Activated CD4-positive, alpha-beta T cell treated with anti-CD3 and anti-CD28 coated beads for 1 hour (primary cell): ENCODE results near the gene PTPRT.

ENCODE experiments used
- DNase-seq: peaks from one replicate; pipeline ENCODE4 v3.0.0-alpha.2; 2020

Gene PTPRT

DNA sequence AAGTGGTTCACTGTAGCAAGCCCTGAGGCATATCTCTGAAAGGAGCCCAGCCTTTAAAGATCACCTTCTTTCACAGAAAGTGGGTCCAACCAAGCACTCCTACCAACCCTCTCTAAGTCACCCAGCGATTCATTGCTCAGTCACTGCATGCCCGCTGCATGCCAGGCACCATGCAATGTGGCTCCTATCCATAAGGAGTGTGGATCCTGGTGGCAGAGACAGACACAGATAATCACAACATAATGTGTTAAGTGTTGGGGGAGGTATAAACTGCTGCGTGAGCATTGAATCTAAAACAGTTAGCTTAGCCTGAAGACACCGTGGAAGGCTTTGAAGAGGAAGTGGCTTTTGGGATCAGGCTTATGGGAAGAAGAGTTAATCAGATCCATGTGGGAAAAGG, 659.5 kb downstream of the PTPRT start:
- DNase-seq, result no peak

DNA sequence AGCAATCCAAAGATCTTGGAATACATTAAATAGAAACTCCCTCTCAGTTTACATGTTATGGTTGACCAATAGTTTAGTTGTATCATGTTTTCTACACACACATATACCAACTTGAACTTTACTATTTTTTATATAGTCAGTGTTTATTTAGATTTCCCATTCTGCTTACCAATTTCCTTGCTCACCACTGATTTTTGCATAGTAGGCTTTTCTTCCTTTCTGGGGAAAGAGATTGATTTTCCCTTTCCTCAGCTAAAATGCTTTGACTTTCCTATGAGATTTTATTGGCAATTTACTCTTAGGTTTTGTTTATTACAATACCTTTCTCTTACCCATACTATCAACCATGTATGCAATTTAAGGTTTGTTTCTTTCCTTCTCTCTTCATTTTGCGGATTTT, 665.6 kb downstream of the PTPRT start:
- no peak for DNase-seq

DNA sequence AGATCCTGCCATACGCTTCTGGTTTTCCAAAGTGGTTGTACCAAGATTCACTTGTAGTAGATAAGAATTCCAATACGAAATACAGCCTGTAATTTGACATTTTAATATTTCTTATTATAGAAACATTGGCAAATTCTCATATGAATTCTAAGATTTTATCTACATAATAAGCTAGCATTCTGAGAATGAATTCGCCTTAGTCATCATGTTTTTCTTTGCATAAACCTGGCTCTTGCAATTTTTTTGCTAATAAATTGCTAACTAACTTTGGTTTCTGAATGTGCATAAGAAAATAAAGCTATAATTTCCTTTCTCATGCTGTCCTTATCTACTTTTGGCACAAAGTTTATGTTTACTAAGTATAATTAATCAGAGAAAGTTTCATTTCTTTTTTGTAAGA, 673.0 kb downstream of the PTPRT start:
- no peak for DNase-seq

DNA sequence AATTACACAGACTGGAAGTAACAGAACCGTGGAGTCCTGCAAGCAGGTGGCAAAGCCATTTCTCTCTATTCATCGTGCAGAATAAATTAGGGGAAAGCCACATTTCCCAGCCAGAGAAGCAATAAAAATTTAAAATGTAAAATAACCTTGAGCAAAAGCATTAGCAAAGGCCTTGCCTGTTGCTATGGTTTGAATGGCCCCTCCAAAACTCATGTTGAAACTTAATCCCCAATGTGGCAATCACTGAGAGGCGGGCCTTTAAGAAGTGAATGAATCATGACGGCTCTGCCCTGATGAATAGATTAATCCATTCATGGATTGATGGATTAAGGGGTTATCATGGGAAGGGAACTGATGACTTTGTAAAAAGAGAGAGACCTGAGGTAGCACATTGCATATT, 679.0 kb downstream of the PTPRT start:
- no peak for DNase-seq

DNA sequence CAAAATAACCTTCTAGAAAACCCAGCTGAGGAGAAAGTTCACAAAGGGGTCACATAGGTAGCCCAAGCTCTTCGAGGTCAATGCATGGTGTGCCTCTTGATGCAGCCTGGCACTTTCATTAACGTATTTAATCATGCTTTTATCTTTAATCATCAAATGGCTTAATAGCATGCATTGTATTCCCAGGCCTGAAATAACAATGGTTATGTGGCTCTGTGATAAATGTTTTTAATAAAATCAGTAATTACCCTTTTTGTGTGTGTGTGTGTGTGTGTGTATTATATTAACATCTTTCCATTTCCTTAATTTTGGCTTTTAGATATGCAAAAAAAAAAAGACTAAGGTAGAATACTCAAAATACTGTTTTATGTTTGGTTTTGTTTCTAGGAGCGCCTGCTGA, 681.8 kb downstream of the PTPRT start:
- no peak for DNase-seq

DNA sequence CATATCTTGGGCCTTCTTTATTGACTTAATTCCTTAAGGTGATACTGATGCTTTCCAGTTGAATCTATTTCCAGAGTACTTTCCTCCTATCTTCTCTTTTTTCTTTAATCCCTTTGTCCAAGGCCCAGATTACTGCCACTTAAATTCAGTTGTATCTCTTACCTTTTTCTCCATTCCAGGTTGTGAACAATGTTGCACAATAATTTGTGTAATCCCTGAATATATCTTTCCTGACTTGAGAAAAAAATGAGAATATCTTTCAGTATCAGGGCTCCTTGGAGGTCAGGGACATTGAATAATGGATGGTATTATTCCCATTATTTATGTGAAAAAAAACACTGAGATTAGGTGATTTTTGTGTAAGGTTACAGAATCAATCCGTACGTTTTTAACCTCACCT, 683.3 kb downstream of the PTPRT start:
- DNase-seq, result no peak

DNA sequence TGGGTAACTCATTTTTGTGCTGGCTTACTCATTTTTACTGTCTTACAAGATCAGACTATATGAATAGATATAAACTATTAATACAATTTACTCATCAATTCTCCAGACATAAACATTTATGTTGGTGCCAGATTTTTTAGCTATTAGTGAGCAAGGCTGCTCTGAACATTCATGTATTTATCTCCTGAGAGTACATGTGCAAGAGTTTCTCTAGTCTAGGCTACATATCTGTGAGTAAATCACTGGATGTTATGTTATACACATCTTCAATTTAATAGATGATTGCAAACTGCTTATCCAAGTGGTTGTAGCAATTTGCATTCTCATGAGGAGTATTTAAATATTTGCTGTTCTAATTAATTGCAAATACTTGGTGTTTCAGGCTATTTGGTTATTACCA, 687.1 kb downstream of the PTPRT start:
- DNase-seq, result no peak

DNA sequence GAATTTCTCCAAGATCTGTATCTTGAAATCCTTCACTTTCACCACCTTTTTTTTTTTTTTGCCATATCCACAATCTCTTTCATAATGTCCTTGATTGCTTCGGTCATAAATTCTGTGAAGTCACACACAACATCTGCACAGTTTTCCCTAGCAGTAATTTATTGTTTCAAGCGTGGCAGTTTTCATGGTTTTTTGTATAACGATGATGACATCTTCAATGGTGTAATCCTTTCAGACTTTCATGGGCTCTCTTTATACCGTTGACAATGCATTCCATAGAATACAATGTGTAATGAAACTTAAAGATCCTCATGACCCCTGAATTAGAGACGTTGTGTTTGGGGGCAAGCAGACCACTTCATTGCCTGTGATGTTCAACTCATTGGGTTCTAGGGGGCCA, 693.1 kb downstream of the PTPRT start:
- DNase-seq, result no peak

DNA sequence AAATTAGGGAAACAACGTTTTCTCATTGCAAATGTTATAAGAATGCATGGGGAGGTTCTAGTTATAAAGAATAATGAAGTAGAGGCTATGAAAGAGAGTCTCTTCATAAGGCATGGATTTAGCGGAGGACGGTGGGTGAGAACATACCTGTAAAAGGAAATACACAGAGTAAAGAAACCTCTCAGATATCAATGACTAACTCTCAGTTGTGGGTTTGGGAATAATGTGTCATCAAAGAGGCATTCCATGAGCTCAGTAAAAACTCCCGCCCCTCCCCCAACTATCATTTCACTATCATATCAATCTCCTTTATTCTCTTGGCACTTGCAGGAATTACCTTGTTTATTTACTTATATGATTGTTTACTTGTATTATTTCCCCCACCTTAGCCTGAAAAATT, 695.4 kb downstream of the PTPRT start:
- no peak for DNase-seq

DNA sequence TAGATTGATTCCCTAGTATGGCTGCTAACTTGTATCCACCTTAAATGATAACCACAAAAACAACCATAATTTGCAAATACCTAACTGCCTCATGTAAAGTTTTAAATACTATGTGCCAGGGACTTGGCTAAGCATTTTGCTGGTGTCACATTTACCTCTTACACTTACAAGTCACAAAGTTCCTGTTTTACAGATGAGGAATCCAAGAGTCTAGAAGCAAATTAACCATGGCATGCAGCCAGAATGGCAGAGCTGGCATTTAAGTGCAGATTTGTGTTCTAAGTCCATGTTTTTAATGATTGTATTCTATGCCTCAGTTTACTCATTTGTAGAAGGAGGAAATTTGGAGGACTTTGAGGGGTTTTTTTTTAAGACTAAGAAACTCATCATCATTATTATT, 696.7 kb downstream of the PTPRT start:
- DNase-seq, result no peak

DNA sequence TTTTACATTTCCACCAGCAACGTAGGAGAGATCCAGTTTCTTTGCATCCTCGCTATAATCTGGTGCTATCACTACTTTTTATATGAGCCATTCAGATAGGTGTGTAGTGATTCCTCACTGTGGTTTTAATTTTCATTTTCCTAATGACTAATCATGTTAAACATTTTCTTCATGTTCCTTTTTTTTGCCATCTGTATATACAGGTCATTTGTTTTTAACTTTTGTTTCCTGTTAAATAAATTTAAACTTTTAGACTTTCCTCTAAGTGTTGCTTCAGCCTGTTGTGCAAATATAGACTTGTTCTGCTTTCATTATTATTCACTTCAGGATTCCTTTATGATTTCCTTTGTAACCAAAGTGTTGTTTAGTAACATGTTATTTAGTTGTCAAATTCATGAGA, 697.4 kb downstream of the PTPRT start:
- DNase-seq, result no peak

DNA sequence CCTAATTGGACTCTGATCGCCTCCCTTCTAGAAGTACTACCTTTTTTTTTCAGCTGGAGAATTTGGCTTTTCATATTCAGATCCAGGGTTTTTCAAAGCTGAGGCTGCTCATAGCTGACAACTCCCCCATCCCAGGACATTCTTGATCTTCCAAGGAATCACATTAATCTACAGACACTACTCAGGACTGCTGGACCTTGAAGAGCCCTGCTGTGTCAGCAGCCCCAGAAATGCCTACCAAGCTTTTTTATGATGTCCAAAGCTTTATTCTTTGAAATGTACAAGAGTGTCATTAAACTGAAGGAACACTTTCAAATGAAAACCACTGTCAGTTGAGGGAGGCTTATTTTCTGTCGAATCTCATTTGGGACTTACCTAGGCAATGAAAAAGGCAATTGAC, 704.1 kb downstream of the PTPRT start:
- no peak for DNase-seq

DNA sequence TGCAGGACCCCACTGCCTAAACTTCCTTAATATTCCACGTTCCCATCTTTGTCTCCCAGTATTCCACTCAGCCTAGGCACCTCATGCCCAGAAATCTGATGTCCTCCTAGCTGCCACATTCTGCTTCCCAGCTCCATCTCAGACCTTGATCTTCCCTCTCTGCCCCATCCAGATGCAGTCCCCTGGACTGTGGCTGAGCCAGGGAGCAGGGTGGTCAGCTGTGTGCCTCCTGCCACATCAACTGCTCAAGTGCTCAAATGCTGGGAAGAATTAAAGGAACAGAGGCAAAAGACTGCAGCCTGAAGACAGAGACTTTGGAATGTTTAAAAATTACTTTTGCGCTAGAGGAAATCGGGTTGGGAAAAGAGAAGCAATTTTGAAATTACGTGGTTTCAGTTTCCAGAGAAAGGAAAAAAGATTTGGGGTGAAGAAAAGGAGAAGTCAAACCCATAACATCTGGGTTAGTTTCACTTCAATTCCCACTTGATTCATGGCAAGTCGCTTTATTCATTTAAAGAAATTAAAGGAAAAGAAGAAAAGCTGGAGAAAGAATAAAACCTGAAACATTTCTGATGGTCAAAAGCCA, 704.8 kb downstream of the PTPRT start:
- DNase-seq, result no peak

DNA sequence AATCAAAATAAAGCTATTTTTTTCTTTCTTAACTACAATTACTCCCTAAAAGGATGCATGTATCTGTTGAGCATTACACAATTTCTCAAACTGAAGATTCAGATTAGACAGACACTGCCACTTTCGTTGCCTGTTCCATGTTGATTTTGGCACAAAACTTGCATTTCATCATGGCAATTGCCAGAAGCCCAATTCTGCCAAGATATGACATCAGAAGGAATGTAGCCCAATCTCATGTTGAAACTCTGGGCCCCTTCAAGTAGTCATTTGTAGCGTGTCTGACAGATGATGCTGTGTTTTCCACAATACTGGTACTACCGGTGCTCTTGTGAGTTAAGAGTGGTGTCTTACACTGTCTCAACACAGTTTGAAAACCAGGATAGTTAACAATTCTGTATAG, 705.4 kb downstream of the PTPRT start:
- DNase-seq, result no peak

DNA sequence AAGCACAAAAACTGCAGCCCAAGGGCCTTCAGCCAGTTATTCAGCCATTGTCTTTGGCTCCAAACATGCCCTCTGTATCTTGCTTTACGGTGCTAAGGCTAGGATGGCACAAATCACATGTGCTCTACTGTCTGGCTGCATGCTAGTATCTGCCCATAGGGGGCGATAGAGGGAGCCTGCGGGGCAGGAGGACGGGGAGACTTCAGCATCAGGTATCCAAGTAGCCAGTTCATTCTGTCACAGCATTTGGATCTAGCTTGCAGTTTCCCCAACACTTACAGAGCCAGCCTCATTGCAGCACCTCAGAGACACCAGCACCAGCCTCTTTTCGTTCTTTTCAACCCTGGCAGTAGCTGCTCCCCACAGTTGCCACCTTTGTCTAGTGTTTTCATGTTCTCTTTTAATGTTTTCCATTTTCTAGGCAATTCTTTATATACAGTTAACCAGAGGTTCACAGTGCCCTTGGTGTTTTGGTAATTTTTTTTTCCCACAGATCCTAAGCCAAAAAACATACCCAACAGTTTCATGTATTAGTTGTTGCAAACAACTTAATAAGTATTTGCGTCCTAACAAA, 705.9 kb downstream of the PTPRT start:
- no peak for DNase-seq

DNA sequence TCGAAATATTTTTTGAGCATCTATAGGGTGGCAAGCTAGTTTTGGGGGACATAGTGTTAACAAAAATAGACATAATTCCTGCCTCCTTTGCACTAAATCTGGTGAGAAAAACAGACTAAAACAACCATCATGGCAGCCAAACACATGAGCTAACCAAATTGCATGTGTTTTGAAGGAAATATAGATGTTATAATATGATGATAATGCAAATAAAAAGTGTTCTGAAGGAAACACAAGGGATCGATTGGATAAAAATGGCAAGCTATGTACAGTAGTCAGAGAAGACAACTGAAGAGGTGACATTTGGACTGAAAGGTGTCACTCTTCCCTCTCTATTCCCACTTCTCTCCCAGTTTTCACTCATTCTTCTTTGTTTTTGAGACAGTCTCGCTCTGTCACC, 706.9 kb downstream of the PTPRT start:
- no peak for DNase-seq

DNA sequence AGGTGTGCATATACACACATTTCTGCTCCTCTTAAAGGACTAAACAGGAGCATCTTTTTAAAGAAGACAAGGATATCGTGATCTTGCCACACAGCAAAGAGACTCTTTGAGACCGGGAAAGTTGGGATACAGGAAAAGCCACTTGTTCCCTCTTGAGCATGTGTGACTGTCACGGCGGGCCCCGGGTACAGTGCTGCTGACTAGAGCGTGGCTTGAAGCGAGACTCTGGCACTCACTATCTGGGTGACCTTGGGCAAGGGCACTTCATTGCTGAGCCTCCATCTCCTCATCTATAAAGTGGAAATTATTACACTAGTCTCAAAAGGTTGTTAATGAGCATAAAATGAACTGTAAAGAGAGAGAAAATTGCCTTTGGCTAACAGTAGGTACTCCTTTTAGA, 713.9 kb downstream of the PTPRT start:
- no peak for DNase-seq

DNA sequence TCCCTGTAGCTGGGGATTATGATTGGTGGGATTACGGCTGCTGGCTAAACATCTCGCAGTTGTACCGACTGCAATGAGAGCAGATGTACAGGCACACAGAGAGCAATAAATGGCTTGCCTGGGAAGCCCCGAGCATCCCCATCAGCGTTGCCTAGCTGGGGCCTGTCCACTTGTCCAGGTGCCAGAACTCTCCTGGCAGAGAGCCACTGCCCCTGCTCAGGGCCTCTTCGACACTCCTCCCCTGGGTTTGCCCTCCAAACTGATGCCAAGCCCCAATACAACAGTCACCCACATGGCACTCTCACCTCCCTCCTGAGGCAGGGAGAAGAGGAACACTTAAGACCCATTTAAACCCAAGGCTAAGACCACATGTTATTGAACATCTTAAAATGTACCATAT, 715.1 kb downstream of the PTPRT start:
- DNase-seq, result no peak

DNA sequence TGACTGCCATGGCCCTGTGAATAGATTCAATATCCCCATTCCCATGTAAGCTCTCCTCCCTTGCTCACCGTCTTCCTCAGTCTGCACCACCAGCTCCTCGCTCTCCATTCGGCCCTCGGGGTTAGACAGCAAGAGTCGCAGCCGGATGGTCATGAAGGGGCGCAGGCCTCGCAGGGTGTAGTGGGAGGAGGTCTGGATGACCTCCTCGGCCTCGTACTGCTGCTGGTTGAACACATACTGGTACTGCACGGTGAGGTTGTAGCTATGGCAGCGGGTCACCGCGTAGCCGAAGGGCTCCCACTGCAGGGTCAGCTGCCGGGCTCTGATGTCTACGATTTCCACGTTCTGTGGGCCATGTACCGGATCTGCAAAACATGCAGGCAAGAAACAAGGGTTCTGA, 717.5 kb downstream of the PTPRT start:
- no peak for DNase-seq

DNA sequence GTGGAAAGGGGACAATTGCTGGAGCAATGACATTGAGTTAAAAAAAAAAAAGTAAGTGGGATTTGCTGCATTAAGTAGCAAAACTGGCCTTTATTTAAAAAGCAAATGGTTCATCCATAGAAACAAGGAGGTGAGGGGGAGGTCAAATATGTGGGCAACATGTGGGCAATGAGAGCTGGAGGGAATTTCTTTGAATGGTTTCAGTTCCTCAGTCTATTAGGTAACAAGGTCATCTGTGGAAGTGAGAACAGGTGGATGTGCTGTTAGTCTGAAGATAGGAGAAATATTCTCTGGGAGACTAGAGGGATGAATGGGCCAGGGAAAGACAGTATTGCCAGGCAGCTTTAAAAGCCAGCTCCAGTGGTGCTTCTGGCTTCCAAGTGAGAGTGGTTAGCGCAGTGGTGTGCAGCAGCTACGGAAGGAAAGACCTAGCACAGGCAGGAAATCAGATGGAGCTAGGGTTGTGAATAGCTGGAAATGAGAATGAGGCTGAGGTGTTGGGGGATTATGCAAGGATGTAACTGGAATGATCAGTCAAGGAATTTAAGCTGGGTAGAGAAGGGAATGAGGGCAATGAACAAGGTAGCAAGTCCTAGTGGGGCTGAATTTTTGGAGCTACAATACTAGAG, 727.6 kb downstream of the PTPRT start:
- DNase-seq, result no peak

DNA sequence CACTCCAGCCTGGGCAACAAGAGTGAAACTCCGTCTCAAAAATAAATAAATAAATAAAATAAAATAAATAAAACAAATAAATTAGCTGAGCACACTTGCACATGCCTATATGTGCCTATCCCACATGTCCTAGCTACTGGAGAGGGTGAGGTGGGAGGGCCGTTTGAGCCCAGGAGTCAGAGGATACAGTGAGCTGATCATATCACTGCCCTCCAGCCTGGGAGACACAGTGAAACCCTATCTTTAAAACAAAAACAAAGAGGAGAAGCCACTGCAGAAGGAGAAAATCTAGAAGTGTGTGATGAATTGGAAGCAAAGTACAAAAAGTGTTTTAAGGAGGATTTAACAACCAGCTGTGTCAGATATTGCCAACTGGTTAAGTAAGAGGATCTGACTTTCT, 728.4 kb downstream of the PTPRT start:
- DNase-seq, result no peak

DNA sequence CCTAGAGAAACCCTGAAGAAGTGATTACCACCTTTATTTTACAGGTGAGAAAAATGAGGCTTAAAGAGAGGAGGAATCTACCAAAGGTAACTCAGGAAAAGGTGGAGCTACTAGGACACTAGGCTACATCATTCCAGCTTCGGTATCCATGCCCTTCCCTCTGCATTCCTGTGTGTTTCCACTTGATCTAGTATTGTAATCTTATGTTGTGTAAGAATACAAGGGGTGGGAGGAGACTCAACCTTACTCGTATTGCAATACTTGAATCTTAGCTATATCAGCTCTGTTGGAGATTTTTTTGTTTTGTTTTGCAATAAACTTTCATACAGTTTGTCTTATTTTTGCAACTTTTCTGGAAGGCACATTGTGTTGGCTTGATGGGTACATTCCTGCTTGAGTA, 742.4 kb downstream of the PTPRT start:
- no peak for DNase-seq

DNA sequence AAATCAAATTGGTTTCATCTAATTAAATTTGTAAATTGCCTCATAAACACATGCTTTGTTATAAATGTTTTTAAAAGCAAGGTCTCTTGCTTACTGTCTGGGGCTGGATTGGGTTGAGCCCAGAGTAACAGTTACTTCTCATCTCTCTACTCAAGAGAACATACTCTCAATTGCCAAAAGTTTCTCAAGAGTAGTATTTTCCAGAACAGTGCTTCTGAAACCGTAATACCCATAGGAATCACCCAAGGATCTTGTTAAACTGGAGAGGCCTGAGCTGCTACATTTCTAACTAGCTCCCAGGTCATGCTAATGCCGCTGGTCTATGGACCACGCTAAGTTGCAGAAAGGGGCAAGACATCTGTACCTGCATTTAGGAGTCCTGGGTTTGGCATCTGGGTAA, 744.9 kb downstream of the PTPRT start:
- DNase-seq, result no peak

DNA sequence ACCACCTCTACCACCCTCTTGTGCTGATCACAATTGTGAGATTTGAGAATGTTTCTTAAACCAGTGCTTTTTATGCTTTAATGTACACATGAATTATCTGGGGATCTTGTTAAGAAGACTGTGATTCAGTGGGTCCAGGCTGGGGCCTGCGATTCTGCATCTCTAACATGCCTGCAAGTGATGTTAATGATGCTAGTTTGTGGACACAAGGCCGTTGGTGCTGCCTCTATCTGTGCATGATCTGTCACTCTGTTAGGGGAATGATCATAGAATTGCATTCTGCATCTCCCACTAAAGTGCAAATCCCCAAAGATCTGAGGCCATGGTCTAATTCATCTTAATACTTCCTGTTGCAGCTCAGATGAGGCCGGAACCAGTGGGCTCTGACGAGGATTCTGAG, 746.5 kb downstream of the PTPRT start:
- no peak for DNase-seq

DNA sequence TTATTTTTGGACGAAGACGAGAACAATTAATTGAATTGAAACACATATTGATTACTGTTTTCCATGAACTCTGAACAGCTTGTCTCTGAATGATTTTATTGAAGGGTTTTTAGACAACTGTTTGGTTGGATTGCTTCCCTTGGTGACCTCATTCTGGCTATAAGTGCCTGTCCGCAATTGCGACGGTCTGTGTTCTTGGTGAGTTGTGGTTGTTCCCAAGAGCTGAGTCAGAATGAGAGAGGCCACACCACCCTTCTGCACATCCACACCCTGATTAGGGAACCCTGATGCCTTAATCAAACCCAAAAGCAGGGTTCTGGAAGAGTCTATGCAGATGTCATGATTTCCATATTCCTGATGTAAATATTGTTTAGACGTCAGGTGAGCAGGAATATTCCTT, 747.0 kb downstream of the PTPRT start:
- DNase-seq, result no peak
